ENCODE data around the gene ZFAND3.

ZFAND3 gene, protein sequence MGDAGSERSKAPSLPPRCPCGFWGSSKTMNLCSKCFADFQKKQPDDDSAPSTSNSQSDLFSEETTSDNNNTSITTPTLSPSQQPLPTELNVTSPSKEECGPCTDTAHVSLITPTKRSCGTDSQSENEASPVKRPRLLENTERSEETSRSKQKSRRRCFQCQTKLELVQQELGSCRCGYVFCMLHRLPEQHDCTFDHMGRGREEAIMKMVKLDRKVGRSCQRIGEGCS

DNA sequence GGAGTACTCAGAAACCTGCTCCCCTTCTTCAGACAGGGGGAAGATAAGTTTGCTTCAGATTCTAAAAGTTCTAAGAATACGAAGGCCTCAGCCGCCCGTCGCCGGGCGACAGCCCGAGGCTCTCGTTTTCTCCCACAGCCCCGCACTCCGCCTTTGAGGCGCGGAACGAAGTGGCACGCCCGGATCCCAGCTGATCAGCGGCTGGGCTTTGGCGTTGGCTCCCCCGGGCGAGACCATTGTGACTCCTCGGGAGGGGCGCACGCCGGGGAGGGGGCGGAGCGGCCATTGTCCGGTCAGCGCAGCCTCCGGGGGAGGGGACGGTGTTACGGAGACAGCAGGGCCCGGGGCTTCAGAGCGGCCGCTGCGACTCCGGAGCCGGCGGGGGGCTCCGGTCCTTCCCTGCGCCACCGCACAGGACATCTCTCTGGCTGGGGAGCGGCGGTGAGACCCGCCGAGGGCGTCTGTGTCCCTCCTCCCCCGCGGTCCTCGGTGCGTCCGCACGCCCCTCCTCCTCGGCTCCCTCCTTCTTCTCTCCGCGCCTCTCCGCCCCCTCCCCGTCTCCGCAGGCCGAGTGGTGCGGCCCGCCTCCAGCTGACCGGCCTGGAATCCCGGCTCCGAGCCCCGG is at the start of gene ZFAND3:
Gene ZFAND3, plus strand, starts transcription at position 551 of the 625 bp plus-strand sequence. CDS start 219 bp downstream, outside the sequence.
- peak; percentile 81 for DNase-seq (ENCODE audit: low read depth)

DNA sequence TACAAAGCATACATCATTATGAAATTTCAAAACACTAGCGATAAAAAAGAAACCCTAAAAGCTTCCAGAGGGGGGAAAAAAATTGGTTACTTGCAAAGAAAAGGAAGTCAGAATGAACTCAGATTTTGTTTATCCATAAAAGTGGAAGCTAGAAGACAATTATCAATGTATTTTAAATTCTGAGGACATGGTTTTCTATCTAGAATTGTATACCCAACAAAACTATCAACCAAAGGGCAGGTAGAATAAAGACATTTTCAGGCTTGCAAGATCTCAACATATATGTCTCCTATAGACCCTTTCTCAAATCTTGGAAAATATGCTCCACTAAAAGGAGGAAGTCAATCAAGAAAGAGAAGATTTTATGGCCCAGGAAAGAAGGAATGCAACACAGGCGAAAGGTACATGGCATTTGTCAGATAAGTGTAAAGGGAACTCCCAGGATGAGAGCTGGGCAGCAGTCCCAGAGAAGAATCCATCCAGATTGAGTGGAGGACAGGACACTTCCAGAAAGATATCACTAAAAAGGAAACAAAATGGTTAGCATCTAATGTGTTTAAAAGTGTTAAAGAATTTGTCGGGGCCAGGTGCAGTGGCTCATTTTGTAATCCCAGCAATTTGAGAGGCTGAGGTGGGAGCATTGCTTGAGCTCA is 45.4 kb upstream of the ZFAND3 start:
- DNase-seq (ENCODE audit: low read depth): no peak

GRCh38 chr6:37776566-37776965 is 43.0 kb upstream of the ZFAND3 start:
- DNase-seq (ENCODE audit: low read depth): no peak

DNA sequence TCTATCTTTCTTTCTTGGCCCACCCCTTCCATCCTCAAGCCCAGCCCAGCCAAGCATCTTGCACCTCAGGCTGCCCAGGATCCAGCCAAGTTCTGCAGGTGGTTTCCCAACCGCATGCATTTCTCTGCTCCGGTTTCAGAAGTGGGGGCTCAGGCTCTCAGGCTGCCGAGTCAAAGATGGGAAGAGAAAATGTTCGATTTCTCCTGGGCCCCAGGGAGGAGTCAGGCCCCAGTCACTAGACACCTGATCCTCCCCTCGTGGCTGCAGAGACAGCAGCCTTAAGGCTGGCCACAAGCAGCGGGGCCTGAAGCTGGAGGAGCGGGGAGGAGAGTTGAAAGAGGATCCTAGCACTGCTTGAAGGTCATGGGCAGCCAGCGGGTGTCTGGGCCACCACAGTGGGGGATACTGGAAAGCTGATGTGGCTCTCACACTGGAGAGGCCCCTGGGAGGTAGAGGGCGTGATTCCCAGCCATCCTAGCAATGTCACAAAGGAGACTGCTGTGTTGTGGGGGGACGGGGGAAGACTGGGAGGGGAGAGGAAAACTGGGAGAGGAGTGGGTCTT is 42.2 kb upstream of the ZFAND3 start:
- DNase-seq (ENCODE audit: low read depth): no peak

GRCh38 chr6:37779111-37779800 is 40.3 kb upstream of the ZFAND3 start:
- no peak for DNase-seq (ENCODE audit: low read depth)

GRCh38 chr6:37779902-37780628 is 39.5 kb upstream of the ZFAND3 start:
- DNase-seq (ENCODE audit: low read depth): no peak

DNA sequence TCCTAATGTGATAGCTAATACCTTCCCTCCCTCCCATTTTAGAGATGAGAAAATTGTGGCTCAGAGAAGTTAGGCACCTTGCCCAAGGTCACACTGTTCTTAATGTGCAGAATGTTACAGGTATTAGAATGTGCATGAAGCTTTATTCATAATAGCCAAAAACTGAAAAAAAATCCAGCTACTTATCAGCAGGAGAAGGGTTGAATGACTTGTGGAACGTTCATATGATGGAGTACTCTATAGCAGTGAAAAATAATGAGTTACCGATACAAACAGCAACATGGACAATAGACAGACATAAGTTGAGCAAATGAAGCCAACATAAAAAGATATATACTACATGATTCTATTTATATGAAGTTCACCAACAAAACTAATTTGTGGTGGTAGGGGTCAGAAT is 37.7 kb upstream of the ZFAND3 start:
- no peak for DNase-seq (ENCODE audit: low read depth)

GRCh38 chr6:37783025-37783855 is 36.3 kb upstream of the ZFAND3 start:
- DNase-seq (ENCODE audit: low read depth): no peak

- DNase-seq (ENCODE audit: low read depth): no peak
Observed at GRCh38 chr6:37783856-37784584, 35.5 kb upstream of the ZFAND3 start.

GRCh38 chr6:37784585-37784967 is 35.0 kb upstream of the ZFAND3 start:
- DNase-seq (ENCODE audit: low read depth): no peak

DNA sequence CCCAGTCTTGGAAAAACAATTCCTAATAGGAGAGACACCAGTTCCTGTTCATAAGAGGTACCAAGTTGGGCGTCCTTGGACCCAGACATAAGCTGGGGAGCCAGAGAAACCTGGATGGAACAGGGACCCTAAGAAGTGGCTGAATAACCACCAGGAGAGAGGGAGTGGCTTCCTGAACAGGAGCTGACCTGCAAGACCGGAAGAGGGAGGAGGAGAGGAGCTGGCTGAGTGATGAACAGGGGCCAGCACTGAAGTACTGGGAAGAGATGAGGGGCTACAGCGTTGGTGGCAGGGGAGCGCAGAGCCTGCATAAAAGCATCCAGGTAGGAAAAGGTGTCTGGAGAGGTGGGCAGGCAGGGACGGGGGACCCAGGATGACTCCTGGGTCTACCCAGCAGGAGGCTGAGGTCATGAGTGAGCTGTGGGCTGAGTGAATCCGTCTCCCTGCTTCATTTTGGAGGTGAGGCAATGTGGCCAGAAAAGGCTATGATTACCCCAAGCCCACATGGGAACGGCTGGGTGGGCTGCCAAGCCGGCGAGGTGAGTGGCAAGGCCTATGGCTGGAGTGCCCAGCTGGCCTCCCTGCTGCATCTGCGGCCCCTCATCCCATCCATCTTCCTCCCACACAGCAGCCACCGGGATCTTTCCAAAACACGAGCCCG is 34.4 kb upstream of the ZFAND3 start:
- no peak for DNase-seq (ENCODE audit: low read depth)

GRCh38 chr6:37785663-37786270 is 33.8 kb upstream of the ZFAND3 start:
- DNase-seq (ENCODE audit: low read depth): no peak

- no peak for DNase-seq (ENCODE audit: low read depth)
Observed at GRCh38 chr6:37787216-37787615, 32.3 kb upstream of the ZFAND3 start.

DNA sequence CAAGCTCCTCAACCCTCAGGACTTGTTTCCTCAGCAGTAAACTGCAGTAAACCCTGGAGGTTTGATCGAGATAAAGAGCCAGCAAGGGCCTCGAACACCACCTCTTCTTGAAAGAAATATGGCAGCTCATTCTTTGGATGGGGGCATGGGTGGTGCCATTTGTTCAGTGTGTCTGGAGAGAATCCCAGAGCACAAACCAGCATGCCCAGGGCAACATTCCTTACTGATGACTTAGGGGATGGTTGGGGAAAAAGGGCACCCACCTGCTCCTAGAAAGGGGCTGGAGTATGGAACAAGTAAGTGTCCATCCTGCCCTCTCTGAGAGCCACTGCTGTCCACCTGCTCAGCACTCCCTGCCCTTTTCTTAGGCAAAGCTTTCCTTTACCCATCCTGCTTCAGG is 31.3 kb upstream of the ZFAND3 start:
- no peak for DNase-seq (ENCODE audit: low read depth)

GRCh38 chr6:37791156-37791919 is 28.2 kb upstream of the ZFAND3 start:
- peak; percentile 53 for DNase-seq (ENCODE audit: low read depth)

GRCh38 chr6:37792457-37793033 is 27.0 kb upstream of the ZFAND3 start:
- no peak for DNase-seq (ENCODE audit: low read depth)

GRCh38 chr6:37793067-37793466 is 26.5 kb upstream of the ZFAND3 start:
- no peak for DNase-seq (ENCODE audit: low read depth)

DNA sequence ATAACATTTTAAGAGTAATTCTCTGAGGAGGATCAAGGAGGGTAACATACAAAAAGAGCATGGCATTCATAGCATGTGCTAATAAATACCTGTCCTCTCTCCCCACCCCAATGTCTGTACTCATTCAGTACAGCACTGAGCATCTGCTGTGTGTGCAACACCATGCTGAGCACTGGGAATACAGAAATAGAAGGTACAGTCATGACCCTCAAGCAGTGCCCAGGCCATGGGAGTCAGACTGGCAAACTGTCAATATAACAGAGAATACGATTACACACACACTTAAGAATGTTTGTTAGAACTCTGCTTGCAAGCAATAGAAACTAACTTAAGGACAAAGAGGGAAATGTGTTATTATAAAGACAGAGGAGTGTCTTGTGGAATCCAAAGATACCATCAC is 24.7 kb upstream of the ZFAND3 start:
- DNase-seq (ENCODE audit: low read depth): no peak

Data from T-helper 22 cell (primary cell).